BJ (cell line): ENCODE data around the gene METTL1. TPM values are rescaled to one million over a fixed set of nuclear protein-coding genes. Genes with fewer than 3 reads are reported as not detected.
"Not testable (repeated sequence)": the region's sequence is repeated elsewhere in the genome, so short reads cannot be mapped to it uniquely, and the experiment has no call there.

Experiments
- CTCF ChIA-PET: fragments of 350-600 bp; formaldehyde crosslinking; extraction: SDS; loops from one replicate; lab custom pipeline; 2021; ENCODE audit warnings: antibody characterized with exemption, inconsistent platforms; lab: Yijun Ruan, JAX
- POLR2A ChIA-PET: fragments of 300-600 bp; sonication (Branson Sonifier 250); formaldehyde crosslinking; extraction: SDS; loops from one replicate; lab custom pipeline; 2021; ENCODE audit warnings: antibody characterized with exemption; lab: Charles Lee
- DNase-seq: peaks from one replicate; pipeline ENCODE4 v3.0.0-alpha.2; 2011; ENCODE audit warnings: low read depth
- H3K27me3 ChIP-seq: 2 replicates; pipeline ENCODE4 v1.6.0; 2011; ENCODE audit warnings: low read length; ENCODE audit not compliant: control insufficient read depth, insufficient read depth
- H3K36me3 ChIP-seq: 2 replicates; pipeline ENCODE4 v1.5.1; 2011; ENCODE audit warnings: low read length; ENCODE audit not compliant: control insufficient read depth, insufficient read depth
- H3K4me3 ChIP-seq: 2 replicates; pipeline ENCODE4 v1.5.1; 2011; ENCODE audit warnings: low read depth, mild to moderate bottlenecking, control low read depth, low read length
- CTCF ChIP-seq: IDR thresholded peaks from 2 replicates; pipeline ENCODE4 v1.5.1; 2011; ENCODE audit warnings: low read depth, mild to moderate bottlenecking, control low read depth, inconsistent platforms, low read length, moderate library complexity; ENCODE audit not compliant: insufficient read depth
- polyA minus RNA-seq: library from RNA; depleted of rRNA, polyadenylated mRNA; stranded (reverse); fragments of >200 nt; gene quantifications from 2 replicates; pipeline ENCODE4 v1.2.3, GENCODE V29; 2011; rRNA and poly(A)+ RNA removed
- polyA plus RNA-seq: library from polyadenylated mRNA; depleted of rRNA; stranded (reverse); fragments of >200 nt; gene quantifications from 2 replicates; pipeline ENCODE4 v1.2.3, GENCODE V29; 2011; rRNA removed

Gene METTL1
- polyA plus RNA-seq = 31.8 and 42.8 TPM in 2 replicates
- polyA minus RNA-seq = 11.9 and 34.8 TPM in 2 replicates

GRCh38 chr12:57771873-57772428 is at the start of gene METTL1:
METTL1 (minus strand) TSS chr12:57772105; CDS start chr12:57772083, 22 bp downstream.
- TF ChIP-seq CTCF = no peak
- ChIA-PET POLR2A (interaction anchor here (0.6 to 0.7 kb wide), 3 partner anchors 20 to 125 kb away, joined by 3 read pairs; partner anchors contain the start of gene CDK4), CTCF (interaction anchor here (0.6 to 1.2 kb wide), 6 partner anchors 10 to 189 kb away, joined by 3 to 4 read pairs (median 4); partner anchors contain the start of gene TSFM)
- peaks cover 2% of the 10 kb centered on the region; the same call in 1 of the 2 replicates for H3K36me3 ChIP-seq
- H3K4me3 ChIP-seq = peak within 1 kb of the TSS; percentile 91
- peak; percentile 82 for DNase-seq
- H3K27me3 ChIP-seq = no peaks in the 10 kb centered on the region

- CTCF ChIA-PET = interaction anchor here (0.8 to 2.4 kb wide), 4 partner anchors 11 to 85 kb away, joined by 3 to 5 read pairs (median 4); no protein-coding TSS in a partner anchor
- DNase-seq, H3K4me3 ChIP-seq, POLR2A ChIA-PET, H3K27me3 ChIP-seq: not testable (repeated sequence)
- peaks cover 54% of the 10 kb centered on the region for H3K36me3 ChIP-seq
Observed at GRCh38 chr12:57821015-57821414, 49.1 kb upstream of the METTL1 start.

- DNase-seq, POLR2A ChIA-PET, H3K27me3 ChIP-seq, H3K4me3 ChIP-seq: not testable (repeated sequence)
- peaks cover 52% of the 10 kb centered on the region for H3K36me3 ChIP-seq
- CTCF ChIA-PET = interaction anchor here (2.4 kb wide), 1 partner anchor 85 kb away, joined by 10 read pairs; no protein-coding TSS in a partner anchor
Observed at GRCh38 chr12:57820119-57820518, 48.2 kb upstream of the METTL1 start.

GRCh38 chr12:57817990-57818331 is 46.1 kb upstream of the METTL1 start:
- H3K27me3 ChIP-seq, DNase-seq, H3K4me3 ChIP-seq: not testable (repeated sequence)
- CTCF ChIA-PET = interaction anchor here (0.9 to 8.5 kb wide), 11 partner anchors 8 to 93 kb away, joined by 3 to 56 read pairs (median 3); no protein-coding TSS in a partner anchor
- H3K36me3 ChIP-seq = peaks cover 33% of the 10 kb centered on the region
- POLR2A ChIA-PET = interaction anchor here (0.7 kb wide), 1 partner anchor 117 kb away, joined by 3 read pairs; no protein-coding TSS in a partner anchor

GRCh38 chr12:57817261-57817989 is 45.5 kb upstream of the METTL1 start:
- no peak for TF ChIP-seq CTCF
- CTCF ChIA-PET = interaction anchor here (0.6 to 8.5 kb wide), 7 partner anchors 10 to 83 kb away, joined by 3 to 56 read pairs (median 3); no protein-coding TSS in a partner anchor
- Histone ChIP-seq H3K27me3 (no peaks in the 10 kb centered on the region), H3K4me3 (no peak overlapping the region), H3K36me3 (peaks cover 28% of the 10 kb centered on the region)
- POLR2A ChIA-PET = interaction anchor here (0.7 kb wide), 1 partner anchor 118 kb away, joined by 3 read pairs; no protein-coding TSS in a partner anchor
- DNase-seq = no peak

GRCh38 chr12:57816855-57817151 is 44.9 kb upstream of the METTL1 start:
- no peak for DNase-seq
- CTCF ChIA-PET = interaction anchor here (1.6 to 8.5 kb wide), 3 partner anchors 14 to 84 kb away, joined by 3 to 56 read pairs (median 10); no protein-coding TSS in a partner anchor
- no peak overlapping the region for H3K4me3 ChIP-seq
- no peak for TF ChIP-seq CTCF
- H3K36me3 ChIP-seq = peaks cover 24% of the 10 kb centered on the region
- POLR2A ChIA-PET = no interaction called here
- H3K27me3 ChIP-seq = no peaks in the 10 kb centered on the region
